Mucosa of descending colon (tissue), 3 donors: ENCODE results near the gene ZDHHC9. TPM values are rescaled to one million over a fixed set of nuclear protein-coding genes. Genes with fewer than 3 reads are reported as not detected.

Experiments used
- ATAC-seq: fragments of 200-7000 bp; cut with Tn5 transposase; one replicate; pipeline ENCODE4 v1.9.1; 2020; ENCODE audit warnings: mild to moderate bottlenecking, moderate library complexity
- DNase-seq, 3 donors: peaks; one replicate each; pipeline ENCODE4 v3.0.0-alpha.2; 2020
- H3K36me3 ChIP-seq: fragments of 200-600 bp; one replicate; pipeline ENCODE4 v1.8.0; 2021; ENCODE audit warnings: low read depth, mild to moderate bottlenecking
- H3K4me1 ChIP-seq: fragments of 200-600 bp; one replicate; pipeline ENCODE4 v1.8.0; 2021; ENCODE audit warnings: low read depth, mild to moderate bottlenecking
- H3K4me3 ChIP-seq: fragments of 200-600 bp; one replicate; pipeline ENCODE4 v1.8.0; 2021; ENCODE audit warnings: mild to moderate bottlenecking
- H3K9me3 ChIP-seq: fragments of 200-600 bp; one replicate; pipeline ENCODE4 v1.8.0; 2021; ENCODE audit warnings: mild to moderate bottlenecking
- intact Hi-C, 2 donors: fragments of 100-400 bp; cut with DNase I in 1 of 2; cut with micrococcal nuclease in 1 of 2; formaldehyde crosslinking; loops; one replicate each; pipeline versions ENCODE4 v1.11.0 to v1.11.1; 2022; cut with DNase I, micrococcal nuclease
- total RNA-seq, 3 donors: library from RNA; stranded (reverse); fragmentation: NEBNext Ultra II Directional in 2 of 3; extraction: Animal tissue kit (Norgen Biotek cat#: 25700) in 2 of 3; gene quantifications; one replicate each; pipeline versions ENCODE4 v1.2.1 to v1.2.4, GENCODE V29; 2021 to 2023
- TF ChIP-seq, protein P1 (sequence below): fragments of 200-600 bp; IDR thresholded peaks from one replicate; pipeline ENCODE4 v1.8.0; 2022; ENCODE audit warnings: antibody characterized with exemption, mild to moderate bottlenecking
- donor health status: DM: no; HTN: no; CAD: no; lungs with moderate emphysema.
- donor health status: DM: no; HTN: no; CAD: no.
- donor health status: DM: no; HTN: yes; CAD: no.

ZDHHC9 gene
- total RNA-seq, 3 donors from 2014 or later = 23.1 to 41.2 (median 33.6) TPM

DNA sequence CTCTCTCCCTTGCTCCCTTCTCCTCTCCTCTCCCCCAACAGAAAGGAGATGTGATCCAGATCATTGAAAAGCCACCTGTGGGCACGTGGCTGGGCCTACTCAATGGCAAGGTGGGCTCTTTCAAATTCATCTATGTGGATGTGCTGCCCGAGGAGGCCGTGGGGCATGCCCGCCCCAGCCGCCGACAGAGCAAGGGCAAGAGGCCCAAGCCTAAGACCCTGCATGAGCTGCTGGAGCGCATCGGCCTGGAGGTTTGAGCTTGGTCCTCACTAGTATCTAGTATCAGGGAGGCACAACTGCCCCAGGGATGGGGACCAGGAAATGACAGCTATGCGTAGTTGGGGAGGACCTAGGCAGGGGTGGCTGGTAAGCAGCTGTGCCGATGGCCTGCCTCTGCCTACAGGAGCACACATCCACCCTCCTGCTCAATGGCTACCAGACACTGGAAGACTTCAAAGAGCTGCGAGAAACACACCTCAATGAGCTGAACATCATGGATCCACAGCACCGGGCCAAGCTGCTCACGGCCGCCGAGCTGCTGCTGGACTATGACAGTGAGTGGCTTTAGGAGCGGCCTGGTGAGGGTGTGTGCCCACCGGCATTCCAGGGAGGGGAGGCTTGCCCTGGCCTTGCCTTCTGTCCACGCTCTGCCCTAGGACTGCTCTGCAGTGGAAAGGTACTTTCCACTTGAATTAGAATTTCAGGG is 50.9 kb downstream of the ZDHHC9 start:
- intact Hi-C loops = no loop called here
- Histone ChIP-seq H3K4me1 (no peaks in the 10 kb centered on the region), H3K4me3 (no peak overlapping the region), H3K36me3 (no peaks in the 10 kb centered on the region), H3K9me3 (no peaks in the 10 kb centered on the region)
- TF ChIP-seq, protein P1, sequence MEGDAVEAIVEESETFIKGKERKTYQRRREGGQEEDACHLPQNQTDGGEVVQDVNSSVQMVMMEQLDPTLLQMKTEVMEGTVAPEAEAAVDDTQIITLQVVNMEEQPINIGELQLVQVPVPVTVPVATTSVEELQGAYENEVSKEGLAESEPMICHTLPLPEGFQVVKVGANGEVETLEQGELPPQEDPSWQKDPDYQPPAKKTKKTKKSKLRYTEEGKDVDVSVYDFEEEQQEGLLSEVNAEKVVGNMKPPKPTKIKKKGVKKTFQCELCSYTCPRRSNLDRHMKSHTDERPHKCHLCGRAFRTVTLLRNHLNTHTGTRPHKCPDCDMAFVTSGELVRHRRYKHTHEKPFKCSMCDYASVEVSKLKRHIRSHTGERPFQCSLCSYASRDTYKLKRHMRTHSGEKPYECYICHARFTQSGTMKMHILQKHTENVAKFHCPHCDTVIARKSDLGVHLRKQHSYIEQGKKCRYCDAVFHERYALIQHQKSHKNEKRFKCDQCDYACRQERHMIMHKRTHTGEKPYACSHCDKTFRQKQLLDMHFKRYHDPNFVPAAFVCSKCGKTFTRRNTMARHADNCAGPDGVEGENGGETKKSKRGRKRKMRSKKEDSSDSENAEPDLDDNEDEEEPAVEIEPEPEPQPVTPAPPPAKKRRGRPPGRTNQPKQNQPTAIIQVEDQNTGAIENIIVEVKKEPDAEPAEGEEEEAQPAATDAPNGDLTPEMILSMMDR = no peak
- ATAC-seq = no peak
- no peak for DNase-seq

DNA sequence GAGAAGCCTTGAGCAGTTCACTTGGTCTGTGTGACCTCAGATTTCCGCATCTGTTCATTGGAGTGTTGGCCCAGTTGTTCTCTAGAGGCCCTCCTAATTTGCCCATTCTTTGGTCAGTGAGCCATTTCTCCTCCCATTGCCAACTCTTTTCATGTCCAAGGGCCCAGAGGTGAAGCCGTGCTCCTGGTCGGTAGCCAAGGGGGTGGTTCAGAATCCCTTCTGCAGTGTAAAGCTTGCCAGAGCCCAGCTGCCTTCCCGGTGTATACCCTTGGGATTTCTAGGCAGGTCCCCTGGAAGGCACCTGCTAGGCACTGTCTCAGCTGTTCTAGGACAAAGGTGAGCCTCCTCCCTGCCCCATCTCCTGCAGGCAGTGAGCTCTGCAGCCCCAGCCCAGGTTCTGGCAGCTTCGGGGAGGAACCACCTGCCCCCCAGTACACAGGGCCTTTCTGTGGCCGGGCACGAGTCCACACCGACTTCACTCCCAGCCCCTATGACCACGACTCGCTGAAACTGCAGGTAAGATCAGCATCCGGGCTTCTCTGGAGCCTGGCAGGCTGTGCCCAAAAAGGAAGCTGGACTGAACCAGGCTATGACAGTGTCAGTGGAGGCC is 51.6 kb downstream of the ZDHHC9 start:
- no peaks in the 10 kb centered on the region for H3K4me1 ChIP-seq
- intact Hi-C loops = no loop called here
- no peak overlapping the region for H3K4me3 ChIP-seq
- no peaks in the 10 kb centered on the region for H3K9me3 ChIP-seq
- DNase-seq (no peak), ATAC-seq (no peak)
- no peaks in the 10 kb centered on the region for H3K36me3 ChIP-seq
- TF ChIP-seq, protein P1 = no peak

DNA sequence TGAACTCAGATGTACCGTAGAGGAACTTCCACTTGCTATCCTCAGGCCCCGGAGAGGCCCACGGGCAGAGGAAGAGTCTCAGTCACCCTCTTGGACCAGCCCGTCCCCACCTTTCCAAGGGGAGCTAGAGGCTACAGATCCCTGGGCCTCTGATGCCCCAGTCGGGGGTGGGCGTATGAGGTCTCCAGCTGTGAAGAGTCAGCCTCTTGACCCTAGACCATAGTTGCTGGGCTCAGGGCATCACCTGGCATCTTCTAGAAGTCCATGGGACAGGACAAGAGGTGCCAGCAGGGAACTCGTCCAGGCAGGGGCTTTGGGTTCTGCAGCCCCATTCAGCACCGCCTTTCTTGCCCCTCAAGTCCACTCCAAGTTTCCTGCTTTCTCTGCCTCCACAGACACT is 52.4 kb downstream of the ZDHHC9 start:
- no peak for DNase-seq
- intact Hi-C loops = no loop called here
- Histone ChIP-seq H3K4me1 (no peaks in the 10 kb centered on the region), H3K9me3 (no peaks in the 10 kb centered on the region), H3K36me3 (no peaks in the 10 kb centered on the region), H3K4me3 (no peak overlapping the region)
- TF ChIP-seq, protein P1 = no peak
- no peak for ATAC-seq

DNA sequence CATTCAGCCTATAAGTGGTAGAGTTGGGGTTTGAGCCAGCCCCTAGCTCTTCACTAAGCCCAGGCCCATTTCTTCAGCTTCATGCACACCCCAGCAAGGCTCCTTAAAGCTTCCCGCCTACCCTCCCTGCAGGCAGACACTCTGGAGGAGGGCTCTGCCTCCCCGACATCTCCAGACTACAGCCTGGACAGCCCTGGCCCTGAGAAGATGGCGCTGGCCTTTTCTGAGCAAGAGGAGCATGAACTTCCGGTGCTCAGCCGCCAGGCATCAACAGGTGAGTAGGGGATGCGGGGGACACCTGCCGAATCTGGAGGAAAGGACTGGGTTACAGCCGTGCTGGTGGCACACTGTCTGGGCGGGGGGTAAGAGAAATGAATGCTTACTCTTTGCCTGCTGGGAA is 52.9 kb downstream of the ZDHHC9 start:
- no peak overlapping the region for H3K4me3 ChIP-seq
- no peak for ATAC-seq
- TF ChIP-seq, protein P1 = no peak
- H3K36me3 ChIP-seq = no peaks in the 10 kb centered on the region
- no peak for DNase-seq
- H3K9me3 ChIP-seq = no peaks in the 10 kb centered on the region
- intact Hi-C loops = no loop called here
- no peaks in the 10 kb centered on the region for H3K4me1 ChIP-seq

DNA sequence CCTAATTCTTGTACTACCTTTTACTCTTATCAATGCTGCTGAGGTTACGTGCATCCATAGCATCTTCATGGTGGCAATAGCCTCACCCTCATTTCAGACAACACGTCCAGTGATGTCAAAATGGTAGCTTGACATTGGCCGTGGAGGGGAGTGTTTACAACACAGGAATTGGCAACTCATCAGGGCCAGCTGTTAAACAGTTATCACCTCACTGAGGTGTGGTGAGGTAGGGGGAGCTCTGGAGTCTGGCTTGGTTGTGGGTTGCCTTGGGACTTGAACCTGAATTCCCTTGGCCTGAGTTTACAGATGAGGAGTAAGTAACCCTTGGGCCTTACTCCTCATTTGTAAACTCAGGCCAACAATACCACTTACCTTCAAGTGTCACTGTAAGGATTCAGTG is 53.5 kb downstream of the ZDHHC9 start:
- TF ChIP-seq, protein P1 = no peak
- intact Hi-C loops = no loop called here
- Histone ChIP-seq H3K36me3 (no peaks in the 10 kb centered on the region), H3K4me3 (no peak overlapping the region), H3K9me3 (no peaks in the 10 kb centered on the region), H3K4me1 (no peaks in the 10 kb centered on the region)
- DNase-seq = no peak
- ATAC-seq = no peak
